Dendritic cell treated with granulocyte-macrophage colony-stimulating factor and Interleukin-4, amounts not matched to agents 40 ng/mL and 50 ng/mL, for 4 days (primary cell): ENCODE measurements around the gene OMP.

Experiments
- H3K27ac Mint-ChIP-seq: one replicate; pipeline ENCODE4 v1.8.0; 2022; ENCODE audit warnings: mild to moderate bottlenecking, mixed read lengths
- H3K27me3 Mint-ChIP-seq: one replicate; pipeline ENCODE4 v1.8.0; 2022; ENCODE audit warnings: mild to moderate bottlenecking, mixed read lengths
- H3K36me3 Mint-ChIP-seq: one replicate; pipeline ENCODE4 v1.8.0; 2022; ENCODE audit warnings: low read depth, mixed read lengths
- H3K4me1 Mint-ChIP-seq: one replicate; pipeline ENCODE4 v1.8.0; 2022; ENCODE audit warnings: low read depth, mixed read lengths
- H3K4me3 Mint-ChIP-seq: one replicate; pipeline ENCODE4 v1.8.0; 2022; ENCODE audit warnings: mild to moderate bottlenecking, moderate library complexity, mixed read lengths
- H3K9me3 Mint-ChIP-seq: one replicate; pipeline ENCODE4 v1.8.0; 2022; ENCODE audit warnings: mixed read lengths
- intact Hi-C: fragments of 100-400 bp; cut with micrococcal nuclease; formaldehyde crosslinking; loops from one replicate; pipeline ENCODE4 v1.15.0; 2022

Gene OMP

GRCh38 chr11:77144196-77144856, 41.7 kb downstream of the OMP start:
- Mint-ChIP-seq H3K4me1 (peaks cover 8% of the 10 kb centered on the region), H3K4me3 (no peak overlapping the region), H3K36me3 (no peaks in the 10 kb centered on the region), H3K27ac (no peak overlapping the region), H3K27me3 (peaks cover 61% of the 10 kb centered on the region), H3K9me3 (no peaks in the 10 kb centered on the region)
- intact Hi-C loops: no loop called here

GRCh38 chr11:77144857-77145428, 42.3 kb downstream of the OMP start:
- Mint-ChIP-seq H3K4me1 (peaks cover 8% of the 10 kb centered on the region), H3K4me3 (no peak overlapping the region), H3K36me3 (no peaks in the 10 kb centered on the region), H3K27ac (no peak overlapping the region), H3K27me3 (peaks cover 55% of the 10 kb centered on the region), H3K9me3 (no peaks in the 10 kb centered on the region)
- intact Hi-C loops: no loop called here

GRCh38 chr11:77146261-77147035, 43.8 kb downstream of the OMP start:
- peaks cover 8% of the 10 kb centered on the region for H3K4me1 Mint-ChIP-seq
- H3K4me3 Mint-ChIP-seq: no peak overlapping the region
- H3K27ac Mint-ChIP-seq: no peak overlapping the region
- peaks cover 54% of the 10 kb centered on the region for H3K27me3 Mint-ChIP-seq
- no peaks in the 10 kb centered on the region for H3K36me3 Mint-ChIP-seq
- intact Hi-C loops: no loop called here
- no peaks in the 10 kb centered on the region for H3K9me3 Mint-ChIP-seq

- Mint-ChIP-seq H3K36me3 (no peaks in the 10 kb centered on the region), H3K4me1 (peaks cover 12% of the 10 kb centered on the region), H3K27me3 (peaks cover 54% of the 10 kb centered on the region), H3K4me3 (no peak overlapping the region), H3K27ac (no peak overlapping the region), H3K9me3 (no peaks in the 10 kb centered on the region)
- intact Hi-C loops: no loop called here
These were observed 44.3 kb downstream of the OMP start for GRCh38 chr11:77147036-77147315.

- no peaks in the 10 kb centered on the region for H3K9me3 Mint-ChIP-seq
- H3K27me3 Mint-ChIP-seq: peaks cover 55% of the 10 kb centered on the region
- no peaks in the 10 kb centered on the region for H3K36me3 Mint-ChIP-seq
- H3K27ac Mint-ChIP-seq: no peak overlapping the region
- peak overlapping the region; percentile 66 for H3K4me3 Mint-ChIP-seq
- intact Hi-C loops: no loop called here
- peaks cover 20% of the 10 kb centered on the region for H3K4me1 Mint-ChIP-seq
These were observed 45.2 kb downstream of the OMP start for GRCh38 chr11:77147668-77148321.

- no peak overlapping the region for H3K27ac Mint-ChIP-seq
These were observed 46.5 kb downstream of the OMP start for GRCh38 chr11:77148963-77149715.

GRCh38 chr11:77149716-77150392, 47.2 kb downstream of the OMP start:
- Mint-ChIP-seq H3K4me3 (no peak overlapping the region), H3K9me3 (no peaks in the 10 kb centered on the region), H3K36me3 (no peaks in the 10 kb centered on the region), H3K4me1 (peaks cover 24% of the 10 kb centered on the region), H3K27me3 (peaks cover 64% of the 10 kb centered on the region), H3K27ac (no peak overlapping the region)
- intact Hi-C loops: no loop called here

More at GRCh38 chr11:77148963-77149715, 46.5 kb downstream of the OMP start:
- intact Hi-C loops: no loop called here
- Mint-ChIP-seq H3K4me1 (peaks cover 24% of the 10 kb centered on the region), H3K9me3 (no peaks in the 10 kb centered on the region), H3K27me3 (peaks cover 62% of the 10 kb centered on the region), H3K4me3 (no peak overlapping the region), H3K36me3 (no peaks in the 10 kb centered on the region)

- peaks cover 60% of the 10 kb centered on the region for H3K27me3 Mint-ChIP-seq
- peaks cover 24% of the 10 kb centered on the region for H3K4me1 Mint-ChIP-seq
- no peak overlapping the region for H3K4me3 Mint-ChIP-seq
- H3K36me3 Mint-ChIP-seq: no peaks in the 10 kb centered on the region
- no peak overlapping the region for H3K27ac Mint-ChIP-seq
- no peaks in the 10 kb centered on the region for H3K9me3 Mint-ChIP-seq
- intact Hi-C loops: no loop called here
These were observed 48.2 kb downstream of the OMP start for GRCh38 chr11:77150836-77151235.

GRCh38 chr11:77151804-77152509, 49.3 kb downstream of the OMP start:
- Mint-ChIP-seq H3K4me1 (peaks cover 24% of the 10 kb centered on the region), H3K36me3 (no peaks in the 10 kb centered on the region), H3K4me3 (no peak overlapping the region), H3K27ac (peak overlapping the region; percentile 14), H3K27me3 (peaks cover 49% of the 10 kb centered on the region), H3K9me3 (no peaks in the 10 kb centered on the region)
- intact Hi-C loops: no loop called here

GRCh38 chr11:77152846-77153245, 50.2 kb downstream of the OMP start:
- intact Hi-C loops: no loop called here
- H3K27ac Mint-ChIP-seq: no peak overlapping the region
- no peaks in the 10 kb centered on the region for H3K9me3 Mint-ChIP-seq
- H3K27me3 Mint-ChIP-seq: peaks cover 41% of the 10 kb centered on the region
- no peaks in the 10 kb centered on the region for H3K36me3 Mint-ChIP-seq
- no peak overlapping the region for H3K4me3 Mint-ChIP-seq
- H3K4me1 Mint-ChIP-seq: peaks cover 21% of the 10 kb centered on the region
